ENCODE measurements around the gene SPOUT1. TPM values are rescaled to one million over a fixed set of nuclear protein-coding genes. Genes with fewer than 3 reads are reported as not detected.

SPOUT1 gene
- total and polyA plus RNA-seq, 2 donors (not counting 1 experiment from before 2014, with no cell fraction given) = 7.4 to 9.0 TPM

DNA sequence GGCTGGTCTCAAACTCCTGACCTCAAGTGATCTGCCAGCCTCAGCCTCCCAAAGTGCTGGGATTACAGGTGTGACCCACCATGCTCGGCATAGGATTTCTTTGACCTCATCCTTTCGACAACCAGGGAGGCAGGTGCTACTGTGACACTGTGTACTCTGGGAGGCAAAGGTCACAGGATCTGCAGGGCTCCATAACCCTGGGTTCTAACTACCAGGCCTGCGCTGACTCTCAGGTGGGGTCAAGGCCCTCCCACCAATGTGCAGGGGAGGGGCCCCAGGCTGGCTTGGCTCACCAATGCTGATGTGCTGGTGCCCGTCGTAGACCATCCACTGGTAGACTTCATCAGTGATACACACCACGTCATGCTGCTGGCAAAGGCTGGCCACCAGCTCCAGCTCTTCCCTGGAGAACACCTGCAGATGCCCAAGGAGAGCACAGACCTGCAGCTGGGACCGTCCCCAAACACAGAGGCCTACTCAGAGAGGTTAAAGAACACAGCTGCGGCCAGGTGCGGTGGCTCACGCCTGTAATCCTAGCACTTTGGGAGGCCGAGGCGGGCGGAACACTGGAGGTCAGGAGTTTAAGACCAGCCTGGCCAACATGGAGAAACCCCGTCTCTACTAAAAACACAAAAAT lies 7.0 kb upstream of the SPOUT1 start:
- Histone ChIP-seq H2AFZ (ENCODE audit: low read length) (no peak overlapping the region), H3K9ac (ENCODE audit: insufficient read depth, low read length) (no peak overlapping the region), H3K79me2 (ENCODE audit: control insufficient read depth, insufficient read depth, low read length) (no peaks in the 10 kb centered on the region), H3K27me3 (ENCODE audit: control insufficient read depth, insufficient read depth, low read length) (no peaks in the 10 kb centered on the region), H3K27ac (ENCODE audit: insufficient read depth, low read length) (no peak overlapping the region), H3K9me3 (ENCODE audit: control insufficient read depth, insufficient read depth, low read depth, low read length) (no peaks in the 10 kb centered on the region), H3K4me2 (ENCODE audit: extremely low read depth, insufficient read depth, low read length) (no peak overlapping the region), H4K20me1 (ENCODE audit: control insufficient read depth, extremely low read depth, insufficient read depth, low read length) (no peaks in the 10 kb centered on the region), H3K36me3 (ENCODE audit: control insufficient read depth, insufficient read depth, low read length) (peaks cover 3% of the 10 kb centered on the region), H3K4me3 (replicated peaks in 1 of 4; ENCODE audit: control extremely low read depth in 1 of 4, insufficient read depth in 1 of 4, low read depth in 3 of 4, low read length in 4 of 4) (no peak overlapping the region), H3K4me1 (ENCODE audit: control insufficient read depth, extremely low read depth, insufficient read depth, low read length) (no peaks in the 10 kb centered on the region)
- DNase-seq (ENCODE audit: low read depth in 2 of 2) = no peak
- TF ChIP-seq, protein P1, sequence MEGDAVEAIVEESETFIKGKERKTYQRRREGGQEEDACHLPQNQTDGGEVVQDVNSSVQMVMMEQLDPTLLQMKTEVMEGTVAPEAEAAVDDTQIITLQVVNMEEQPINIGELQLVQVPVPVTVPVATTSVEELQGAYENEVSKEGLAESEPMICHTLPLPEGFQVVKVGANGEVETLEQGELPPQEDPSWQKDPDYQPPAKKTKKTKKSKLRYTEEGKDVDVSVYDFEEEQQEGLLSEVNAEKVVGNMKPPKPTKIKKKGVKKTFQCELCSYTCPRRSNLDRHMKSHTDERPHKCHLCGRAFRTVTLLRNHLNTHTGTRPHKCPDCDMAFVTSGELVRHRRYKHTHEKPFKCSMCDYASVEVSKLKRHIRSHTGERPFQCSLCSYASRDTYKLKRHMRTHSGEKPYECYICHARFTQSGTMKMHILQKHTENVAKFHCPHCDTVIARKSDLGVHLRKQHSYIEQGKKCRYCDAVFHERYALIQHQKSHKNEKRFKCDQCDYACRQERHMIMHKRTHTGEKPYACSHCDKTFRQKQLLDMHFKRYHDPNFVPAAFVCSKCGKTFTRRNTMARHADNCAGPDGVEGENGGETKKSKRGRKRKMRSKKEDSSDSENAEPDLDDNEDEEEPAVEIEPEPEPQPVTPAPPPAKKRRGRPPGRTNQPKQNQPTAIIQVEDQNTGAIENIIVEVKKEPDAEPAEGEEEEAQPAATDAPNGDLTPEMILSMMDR (conservative IDR thresholded peaks at IDR 0.05 in 1 of 2, IDR thresholded peaks at IDR 0.05 in 1 of 2; ENCODE audit: low read depth in 1 of 2, low read length in 2 of 2) = no peak
- no peak for TF ChIP-seq EZH2 (IDR thresholded peaks at IDR 0.05; ENCODE audit: low read length, missing control alignments)

DNA sequence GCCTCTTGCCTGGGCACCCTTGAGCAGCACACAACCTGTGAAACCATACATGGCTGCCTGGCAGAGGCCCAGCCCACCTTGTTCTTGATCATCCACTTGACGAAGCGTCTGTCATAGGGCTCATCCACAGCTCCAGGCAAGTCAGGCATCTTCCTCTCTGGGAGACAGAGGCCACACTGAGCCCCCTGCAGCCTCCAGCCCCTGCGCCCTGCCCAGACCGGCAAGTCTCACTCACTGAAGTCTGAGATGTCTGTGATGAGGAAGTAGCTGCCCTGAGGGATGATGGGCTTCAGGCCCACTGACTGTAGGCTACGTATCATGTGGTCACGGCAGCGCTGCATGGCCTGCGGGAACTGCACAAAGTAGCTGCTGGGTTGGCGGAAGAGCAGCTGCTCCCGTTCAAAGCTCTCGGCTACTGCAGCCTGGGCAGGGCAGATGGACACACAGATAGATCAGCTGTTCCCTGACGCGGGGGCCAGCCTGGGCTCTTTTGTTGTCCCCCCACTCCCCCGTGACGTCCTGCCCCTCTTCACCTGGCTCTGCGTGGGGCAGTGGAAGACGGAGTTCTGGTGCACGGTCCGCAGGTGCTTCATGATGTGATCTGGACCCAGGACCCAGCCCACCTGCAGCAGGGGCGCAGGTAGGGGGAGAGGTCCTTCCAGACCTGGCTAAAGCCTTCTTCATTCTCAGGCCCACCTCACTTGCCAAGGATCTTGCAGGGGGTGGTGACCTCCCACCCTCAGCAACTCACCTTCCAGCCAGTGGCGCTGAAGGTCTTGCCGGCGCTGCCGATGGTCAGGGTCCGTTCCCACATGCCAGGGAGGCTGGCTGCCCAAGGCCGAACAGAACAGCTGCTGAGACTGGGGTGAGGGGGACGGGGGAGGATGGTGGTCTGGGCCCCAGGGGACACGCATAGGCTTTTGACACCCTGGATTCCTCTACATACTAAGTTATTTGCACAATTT lies 5.9 kb upstream of the SPOUT1 start:
- Histone ChIP-seq H3K4me1 (ENCODE audit: control insufficient read depth, extremely low read depth, insufficient read depth, low read length) (no peaks in the 10 kb centered on the region), H3K4me2 (ENCODE audit: extremely low read depth, insufficient read depth, low read length) (no peak overlapping the region), H3K9ac (ENCODE audit: insufficient read depth, low read length) (no peak overlapping the region), H3K27ac (ENCODE audit: insufficient read depth, low read length) (no peak overlapping the region), H3K27me3 (ENCODE audit: control insufficient read depth, insufficient read depth, low read length) (no peaks in the 10 kb centered on the region), H2AFZ (ENCODE audit: low read length) (no peak overlapping the region), H3K4me3 (replicated peaks in 1 of 4; ENCODE audit: control extremely low read depth in 1 of 4, insufficient read depth in 1 of 4, low read depth in 3 of 4, low read length in 4 of 4) (no peak overlapping the region), H3K9me3 (ENCODE audit: control insufficient read depth, insufficient read depth, low read depth, low read length) (no peaks in the 10 kb centered on the region), H3K79me2 (ENCODE audit: control insufficient read depth, insufficient read depth, low read length) (no peaks in the 10 kb centered on the region), H3K36me3 (ENCODE audit: control insufficient read depth, insufficient read depth, low read length) (peaks cover 3% of the 10 kb centered on the region), H4K20me1 (ENCODE audit: control insufficient read depth, extremely low read depth, insufficient read depth, low read length) (no peaks in the 10 kb centered on the region)
- no peak for TF ChIP-seq EZH2 (IDR thresholded peaks at IDR 0.05; ENCODE audit: low read length, missing control alignments)
- TF ChIP-seq, protein P1 (conservative IDR thresholded peaks at IDR 0.05 in 1 of 2, IDR thresholded peaks at IDR 0.05 in 1 of 2; ENCODE audit: low read depth in 1 of 2, low read length in 2 of 2) = no peak
- no peak for DNase-seq (ENCODE audit: low read depth in 2 of 2)

DNA sequence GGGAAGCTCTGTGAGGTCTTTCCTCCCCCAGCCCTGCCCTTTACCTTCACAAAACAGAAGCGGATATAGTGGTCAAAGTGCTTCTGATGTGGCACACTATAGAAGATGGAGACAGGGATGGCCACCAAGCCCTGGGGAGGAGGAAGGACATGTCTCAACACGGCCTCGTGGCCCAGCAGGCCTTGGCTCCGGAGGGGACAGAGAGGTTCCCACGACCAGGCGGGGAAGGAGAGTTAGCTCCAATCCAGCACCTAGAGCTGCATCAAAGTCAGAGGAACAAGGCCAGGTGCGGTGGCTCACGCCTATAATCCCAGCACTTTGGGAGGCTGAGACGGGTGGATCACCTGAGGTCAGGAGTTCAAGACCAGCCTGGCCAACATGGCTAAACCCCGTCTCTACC lies 4.1 kb upstream of the SPOUT1 start:
- Histone ChIP-seq H3K9me3 (ENCODE audit: control insufficient read depth, insufficient read depth, low read depth, low read length) (no peaks in the 10 kb centered on the region), H3K4me3 (replicated peaks in 1 of 4; ENCODE audit: control extremely low read depth in 1 of 4, insufficient read depth in 1 of 4, low read depth in 3 of 4, low read length in 4 of 4) (no peak overlapping the region), H2AFZ (ENCODE audit: low read length) (no peak overlapping the region), H3K9ac (ENCODE audit: insufficient read depth, low read length) (no peak overlapping the region), H3K4me2 (ENCODE audit: extremely low read depth, insufficient read depth, low read length) (no peak overlapping the region), H3K4me1 (ENCODE audit: control insufficient read depth, extremely low read depth, insufficient read depth, low read length) (no peaks in the 10 kb centered on the region), H3K36me3 (ENCODE audit: control insufficient read depth, insufficient read depth, low read length) (peaks cover 3% of the 10 kb centered on the region), H3K27me3 (ENCODE audit: control insufficient read depth, insufficient read depth, low read length) (no peaks in the 10 kb centered on the region), H3K79me2 (ENCODE audit: control insufficient read depth, insufficient read depth, low read length) (peaks cover 4% of the 10 kb centered on the region), H3K27ac (ENCODE audit: insufficient read depth, low read length) (no peak overlapping the region), H4K20me1 (ENCODE audit: control insufficient read depth, extremely low read depth, insufficient read depth, low read length) (no peaks in the 10 kb centered on the region)
- no peak for DNase-seq (ENCODE audit: low read depth in 2 of 2)
- TF ChIP-seq EZH2 (IDR thresholded peaks at IDR 0.05; ENCODE audit: low read length, missing control alignments) = no peak
- TF ChIP-seq, protein P1 (conservative IDR thresholded peaks at IDR 0.05 in 1 of 2, IDR thresholded peaks at IDR 0.05 in 1 of 2; ENCODE audit: low read depth in 1 of 2, low read length in 2 of 2) = no peak

Measured in fibroblast of lung (primary cell).